Testis (tissue), 3 donors: ENCODE measurements around the gene CACNB1. TPM values are rescaled to one million over a fixed set of nuclear protein-coding genes. Genes with fewer than 3 reads are reported as not detected.
A peak's percentile ranks its signal among the peaks of the same experiment; 100 is the strongest.

Experiments
- DNase-seq: peaks from one replicate; pipeline ENCODE4 v3.0.0-alpha.2; 2019
- H3K27ac ChIP-seq, 2 donors: fragments of 200-600 bp; sonication (generic); one replicate each; pipeline ENCODE4 v1.5.1; 2019
- H3K27me3 ChIP-seq: fragments of 200-600 bp; sonication (generic); one replicate; pipeline ENCODE4 v1.5.1; 2019
- H3K36me3 ChIP-seq: fragments of 200-600 bp; sonication (generic); one replicate; pipeline ENCODE4 v1.5.1; 2017; ENCODE audit warnings: low read depth; ENCODE audit errors: missing control alignments
- H3K4me1 ChIP-seq: fragments of 200-600 bp; sonication (generic); one replicate; pipeline ENCODE4 v1.5.1; 2019
- H3K4me3 ChIP-seq, 2 donors: fragments of 200-600 bp; sonication (generic); one replicate each; pipeline ENCODE4 v1.5.1; 2017 to 2019
- H3K9me3 ChIP-seq: fragments of 200-600 bp; sonication (generic); one replicate; pipeline ENCODE4 v1.5.1; 2017
- CTCF ChIP-seq, 3 experiments: fragments of 450-650 bp in 2 of 3; fragments of 200-600 bp in 1 of 3; sonication (generic) in 1 of 3; IDR thresholded peaks; one replicate each; pipeline ENCODE4 v1.5.1; 2016 to 2019; ENCODE audit warnings: antibody characterized with exemption in 3 of 3, mild to moderate bottlenecking in 2 of 3, moderate library complexity in 1 of 3
- POLR2A ChIP-seq: fragments of 450-650 bp; IDR thresholded peaks from one replicate; pipeline ENCODE4 v1.6.1; 2017; ENCODE audit warnings: antibody characterized with exemption, mild to moderate bottlenecking, moderate library complexity
- WGBS, 2 donors: methylation state at CpG; one replicate each; pipeline ENCODE4 v1.1.5; 2018; 5-methylcytosine and 5-hydroxymethylcytosine counted together
- intact Hi-C: fragments of 100-400 bp; cut with DNase I; formaldehyde crosslinking; loops from one replicate; pipeline ENCODE4 v1.15.1; 2023; ENCODE audit warnings: low total_unique reads
- polyA plus RNA-seq: library from polyadenylated mRNA; stranded (reverse); fragments of 350-450 nt; fragmentation: Illumina TruSeq; extraction: RNeasy Lipid Tissue Mini Kit (QIAGEN cat#74804); gene quantifications from one replicate; pipeline ENCODE4 v1.2.3, GENCODE V29; 2014; ENCODE audit warnings: low read depth, low replicate concordance; ENCODE audit not compliant: insufficient read depth
- total RNA-seq, 2 donors: library from RNA; depleted of rRNA; stranded (reverse); fragments of >200 nt; gene quantifications; one replicate each; pipeline ENCODE4 v1.2.3, GENCODE V29; 2016

Gene CACNB1
- total and polyA plus RNA-seq, 3 donors from 2014 or later = 11.3 to 19.8 (median 18.1) TPM

GRCh38 chr17:39231591-39232551 is 34.4 kb upstream of the CACNB1 start:
- Histone ChIP-seq H3K36me3 (no peaks in the 10 kb centered on the region), H3K27ac (no peak overlapping the region), H3K4me1 (no peaks in the 10 kb centered on the region), H3K27me3 (no peaks in the 10 kb centered on the region), H3K9me3 (no peaks in the 10 kb centered on the region), H3K4me3 (no peak overlapping the region)
- intact Hi-C loops = no loop called here
- 26 to 38% methylated on average over 17 to 22 of the region's 22 CpGs for WGBS, 2 donors
- DNase-seq = peak; percentile 47
- no peak for TF ChIP-seq POLR2A
- TF ChIP-seq CTCF (IDR thresholded peaks at IDR 0.05) = peak in 2 of 3 experiments; percentile 28 to 65

- TF ChIP-seq CTCF (IDR thresholded peaks at IDR 0.05) = no peak
- no peak for TF ChIP-seq POLR2A
- WGBS, 2 donors = 60 to 61% methylated on average over 9 to 10 of the region's 10 CpGs
- no peaks in the 10 kb centered on the region for H3K27me3 ChIP-seq
- H3K4me3 ChIP-seq = no peak overlapping the region
- H3K4me1 ChIP-seq = peaks cover 2% of the 10 kb centered on the region
- intact Hi-C loops = no loop called here
- H3K27ac ChIP-seq = no peak overlapping the region
- no peaks in the 10 kb centered on the region for H3K9me3 ChIP-seq
- no peak for DNase-seq
- no peaks in the 10 kb centered on the region for H3K36me3 ChIP-seq
These were observed 33.7 kb upstream of the CACNB1 start for GRCh38 chr17:39231091-39231561.

GRCh38 chr17:39230361-39230760 is 32.9 kb upstream of the CACNB1 start:
- H3K27me3 ChIP-seq = no peaks in the 10 kb centered on the region

GRCh38 chr17:39229274-39229913 is 31.9 kb upstream of the CACNB1 start:
- Histone ChIP-seq H3K4me1 (peaks cover 6% of the 10 kb centered on the region), H3K9me3 (no peaks in the 10 kb centered on the region), H3K27ac (no peak overlapping the region), H3K36me3 (no peaks in the 10 kb centered on the region), H3K27me3 (no peaks in the 10 kb centered on the region), H3K4me3 (no peak overlapping the region)
- intact Hi-C loops = no loop called here
- TF ChIP-seq CTCF (IDR thresholded peaks at IDR 0.05) (no peak), POLR2A (no peak)
- no peak for DNase-seq
- 78 to 82% methylated on average over 10 to 11 of the region's 11 CpGs for WGBS, 2 donors

More at GRCh38 chr17:39230361-39230760, 32.9 kb upstream of the CACNB1 start:
- no peak for DNase-seq
- no peaks in the 10 kb centered on the region for H3K36me3 ChIP-seq
- H3K27ac ChIP-seq = no peak overlapping the region
- no peak for TF ChIP-seq CTCF (IDR thresholded peaks at IDR 0.05)
- H3K4me3 ChIP-seq = no peak overlapping the region
- H3K4me1 ChIP-seq = peaks cover 6% of the 10 kb centered on the region
- intact Hi-C loops = no loop called here
- no peaks in the 10 kb centered on the region for H3K9me3 ChIP-seq
- WGBS, 2 donors = 33 to 88% methylated on average over 1 of the region's 1 CpG
